Stomach (tissue), 4 donors: ENCODE measurements around the gene PRSS38.

Experiments
- EP300 ChIP-seq: sonication (generic); formaldehyde crosslinking; IDR thresholded peaks from one replicate; pipeline ENCODE4 v1.6.1; 2017; ENCODE audit warnings: antibody characterized with exemption
- POLR2A ChIP-seq, 4 donors: fragments of 450-650 bp; IDR thresholded peaks; one replicate each; pipeline ENCODE4 v1.6.1; 2016; ENCODE audit warnings: antibody characterized with exemption in 4 of 4, control low read depth in 2 of 4, mild to moderate bottlenecking in 1 of 4, moderate library complexity in 1 of 4
- POLR2AphosphoS5 ChIP-seq, 3 donors: sonication (generic); formaldehyde crosslinking; IDR thresholded peaks; one replicate each; pipeline ENCODE4 v1.6.1; 2016; ENCODE audit warnings: antibody characterized with exemption in 3 of 3
- TF ChIP-seq, protein P1 (sequence below), 7 experiments: fragments of 450-650 bp in 4 of 7; fragments of 200-600 bp in 3 of 7; sonication (generic) in 3 of 7; IDR thresholded peaks; one replicate each; pipeline ENCODE4 v1.5.1; 2016 to 2019; ENCODE audit warnings: antibody characterized with exemption in 7 of 7, control low read depth in 2 of 7, mild to moderate bottlenecking in 1 of 7

DNA sequence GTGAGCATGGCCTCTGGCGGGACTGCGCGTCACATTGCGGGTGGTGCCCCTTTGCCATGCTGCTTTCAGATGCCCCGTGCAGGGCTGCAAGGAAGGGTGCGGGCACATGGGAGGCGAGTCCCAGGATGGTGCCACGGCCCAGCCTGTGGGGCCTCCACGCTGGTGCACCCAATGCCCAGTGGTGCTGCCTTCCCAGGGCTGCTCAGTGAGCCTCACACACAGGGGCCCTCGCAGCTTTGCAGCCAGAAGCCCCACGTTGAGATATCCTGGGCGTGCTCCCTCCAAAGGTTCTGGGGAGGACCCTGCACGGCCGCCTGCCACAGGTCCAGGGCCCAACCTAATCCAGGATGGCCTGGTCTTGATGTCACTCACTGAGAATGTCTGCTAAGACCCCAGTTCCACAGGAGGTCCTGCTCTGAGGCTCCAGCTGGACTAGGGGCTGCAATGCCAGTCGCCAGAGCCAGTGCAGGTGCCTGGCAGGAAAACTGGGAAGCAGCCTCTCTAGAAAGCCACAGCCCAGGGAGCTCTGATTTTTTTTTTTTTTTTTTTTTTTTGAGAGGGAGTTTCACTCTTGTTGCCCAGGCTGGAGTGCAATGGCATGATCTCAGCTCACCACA lies 34.1 kb upstream of the PRSS38 start:
- TF ChIP-seq POLR2AphosphoS5 (IDR thresholded peaks at IDR 0.05) (no peak), POLR2A (IDR thresholded peaks at IDR 0.05) (no peak), EP300 (no peak)
- TF ChIP-seq, protein P1, sequence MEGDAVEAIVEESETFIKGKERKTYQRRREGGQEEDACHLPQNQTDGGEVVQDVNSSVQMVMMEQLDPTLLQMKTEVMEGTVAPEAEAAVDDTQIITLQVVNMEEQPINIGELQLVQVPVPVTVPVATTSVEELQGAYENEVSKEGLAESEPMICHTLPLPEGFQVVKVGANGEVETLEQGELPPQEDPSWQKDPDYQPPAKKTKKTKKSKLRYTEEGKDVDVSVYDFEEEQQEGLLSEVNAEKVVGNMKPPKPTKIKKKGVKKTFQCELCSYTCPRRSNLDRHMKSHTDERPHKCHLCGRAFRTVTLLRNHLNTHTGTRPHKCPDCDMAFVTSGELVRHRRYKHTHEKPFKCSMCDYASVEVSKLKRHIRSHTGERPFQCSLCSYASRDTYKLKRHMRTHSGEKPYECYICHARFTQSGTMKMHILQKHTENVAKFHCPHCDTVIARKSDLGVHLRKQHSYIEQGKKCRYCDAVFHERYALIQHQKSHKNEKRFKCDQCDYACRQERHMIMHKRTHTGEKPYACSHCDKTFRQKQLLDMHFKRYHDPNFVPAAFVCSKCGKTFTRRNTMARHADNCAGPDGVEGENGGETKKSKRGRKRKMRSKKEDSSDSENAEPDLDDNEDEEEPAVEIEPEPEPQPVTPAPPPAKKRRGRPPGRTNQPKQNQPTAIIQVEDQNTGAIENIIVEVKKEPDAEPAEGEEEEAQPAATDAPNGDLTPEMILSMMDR (IDR thresholded peaks at IDR 0.05), result no peak
